Subcutaneous adipose tissue (tissue), 4 donors: Measurements from ENCODE around the gene CMPK2. TPM values are rescaled to one million over a fixed set of nuclear protein-coding genes. Genes with fewer than 3 reads are reported as not detected.

Source experiments
- total RNA-seq, 4 donors: library from RNA; depleted of rRNA; stranded (reverse); fragments of >200 nt; gene quantifications; one replicate each; pipeline ENCODE4 v1.1.0, GENCODE V29; 2016
- TF ChIP-seq, protein P1 (sequence below): fragments of 450-650 bp; IDR thresholded peaks from one replicate; pipeline ENCODE4 v1.5.1; 2016; ENCODE audit warnings: low read depth, mild to moderate bottlenecking, control low read depth, antibody characterized with exemption, moderate library complexity

CMPK2 gene
- total RNA-seq, 4 donors from 2014 or later: 2.4 to 17.1 (median 4.8) TPM

DNA sequence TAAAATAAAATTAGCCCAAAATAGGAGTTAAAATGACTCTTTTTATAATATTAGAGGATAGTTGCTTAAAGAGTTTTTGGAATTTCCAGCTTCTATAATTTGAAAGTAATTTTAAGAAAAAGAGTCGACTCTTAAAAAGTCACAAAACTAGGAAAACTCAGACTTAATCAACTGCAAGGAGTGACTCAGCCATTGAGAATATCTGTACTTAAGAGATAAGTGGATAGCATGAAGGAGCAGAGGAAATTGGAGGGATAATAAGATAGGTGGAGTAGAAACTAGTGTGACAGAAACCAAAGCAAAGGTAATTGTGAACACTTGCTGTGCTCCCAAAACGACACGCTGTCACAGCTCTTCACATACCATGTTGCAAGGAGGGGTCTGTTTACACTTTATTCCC, 20.3 kb upstream of the CMPK2 start:
- TF ChIP-seq, protein P1, sequence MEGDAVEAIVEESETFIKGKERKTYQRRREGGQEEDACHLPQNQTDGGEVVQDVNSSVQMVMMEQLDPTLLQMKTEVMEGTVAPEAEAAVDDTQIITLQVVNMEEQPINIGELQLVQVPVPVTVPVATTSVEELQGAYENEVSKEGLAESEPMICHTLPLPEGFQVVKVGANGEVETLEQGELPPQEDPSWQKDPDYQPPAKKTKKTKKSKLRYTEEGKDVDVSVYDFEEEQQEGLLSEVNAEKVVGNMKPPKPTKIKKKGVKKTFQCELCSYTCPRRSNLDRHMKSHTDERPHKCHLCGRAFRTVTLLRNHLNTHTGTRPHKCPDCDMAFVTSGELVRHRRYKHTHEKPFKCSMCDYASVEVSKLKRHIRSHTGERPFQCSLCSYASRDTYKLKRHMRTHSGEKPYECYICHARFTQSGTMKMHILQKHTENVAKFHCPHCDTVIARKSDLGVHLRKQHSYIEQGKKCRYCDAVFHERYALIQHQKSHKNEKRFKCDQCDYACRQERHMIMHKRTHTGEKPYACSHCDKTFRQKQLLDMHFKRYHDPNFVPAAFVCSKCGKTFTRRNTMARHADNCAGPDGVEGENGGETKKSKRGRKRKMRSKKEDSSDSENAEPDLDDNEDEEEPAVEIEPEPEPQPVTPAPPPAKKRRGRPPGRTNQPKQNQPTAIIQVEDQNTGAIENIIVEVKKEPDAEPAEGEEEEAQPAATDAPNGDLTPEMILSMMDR: no peak

DNA sequence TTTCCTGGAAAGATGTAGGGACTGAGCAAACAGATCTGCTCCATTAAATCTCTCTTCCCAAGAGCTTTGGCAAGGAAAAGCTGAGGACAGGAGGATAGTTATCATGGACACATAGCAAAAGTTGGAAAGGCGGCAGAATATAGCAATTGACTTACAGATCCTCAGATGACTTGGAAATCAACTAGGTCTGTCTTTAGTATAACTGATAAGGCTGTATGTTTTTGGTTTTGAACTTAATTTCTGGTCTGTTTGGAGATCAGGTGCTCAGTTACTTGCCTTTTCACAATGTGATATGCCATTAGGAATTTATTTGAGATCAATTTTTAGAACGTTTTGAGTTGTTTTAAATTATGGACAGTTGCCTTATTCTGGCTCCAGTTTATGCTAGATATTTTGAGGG, 19.8 kb upstream of the CMPK2 start:
- TF ChIP-seq, protein P1: no peak

DNA sequence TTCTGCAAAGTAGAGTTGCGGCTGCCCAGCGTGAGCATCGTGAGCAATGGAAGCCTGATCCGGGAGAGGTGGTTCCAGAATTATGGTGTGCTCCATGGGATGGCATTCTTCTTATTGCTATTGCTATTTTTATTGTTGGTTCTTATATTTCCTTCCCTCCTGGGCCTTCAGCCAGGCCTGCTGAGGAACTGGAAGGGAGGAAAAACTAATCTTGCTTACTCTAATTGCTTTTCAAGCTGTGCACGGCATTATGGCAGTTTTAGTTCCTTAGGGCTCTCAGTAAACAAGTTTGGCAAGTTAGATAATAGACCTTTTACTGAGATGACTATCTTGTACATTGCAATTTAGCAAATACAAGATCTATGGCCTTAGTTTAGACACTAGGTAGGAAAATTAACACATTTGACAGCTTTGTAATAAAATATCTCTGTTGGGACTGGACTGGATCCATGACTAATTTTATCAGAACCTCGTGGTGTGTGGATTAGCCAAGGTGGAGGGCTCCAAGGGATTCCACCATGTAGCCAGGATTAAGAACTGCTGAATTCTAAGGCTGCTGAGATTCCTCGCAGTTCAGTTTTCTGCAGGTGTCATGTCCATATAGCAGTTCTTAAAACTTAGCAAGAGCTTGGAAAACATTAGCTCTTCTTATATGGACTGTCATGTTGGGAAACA, 17.9 kb upstream of the CMPK2 start:
- TF ChIP-seq, protein P1: no peak

DNA sequence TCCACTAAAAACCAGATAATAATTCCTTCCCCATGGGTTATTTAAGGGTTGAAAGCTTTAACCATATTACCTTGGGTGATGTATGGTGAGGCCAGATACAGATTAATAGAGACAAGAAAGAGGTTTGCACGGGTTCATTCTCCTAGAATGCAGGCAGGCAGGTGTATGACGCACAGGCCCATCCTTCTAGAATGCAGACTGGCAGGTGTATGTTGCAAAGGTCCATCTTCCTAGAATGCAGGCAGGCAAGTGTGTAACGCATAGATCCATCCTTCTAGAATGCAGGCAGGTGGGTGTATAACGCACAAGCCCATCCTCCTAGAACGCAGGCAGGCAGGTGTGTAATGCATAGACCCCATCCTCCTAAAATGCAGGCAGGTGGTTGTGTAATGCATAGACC, 15.8 kb upstream of the CMPK2 start:
- TF ChIP-seq, protein P1: no peak

DNA sequence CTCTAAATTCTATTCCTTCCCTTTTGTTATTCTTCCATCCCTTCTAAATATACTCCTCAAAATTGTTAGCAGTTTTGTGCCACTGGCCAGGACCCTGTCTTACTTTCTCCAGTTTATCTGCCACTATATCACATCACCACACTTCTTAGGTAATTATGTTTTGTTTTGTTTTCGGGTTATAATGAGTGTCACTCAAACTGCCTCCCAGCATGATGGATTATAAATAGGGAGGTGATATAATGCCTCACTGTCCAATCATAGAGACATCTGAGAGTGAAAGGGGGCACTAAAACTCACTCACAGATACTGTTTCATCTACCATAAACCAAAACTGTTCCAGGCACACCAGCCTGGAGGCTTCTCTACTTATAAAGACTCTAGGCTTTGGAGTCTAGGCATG, 15.3 kb upstream of the CMPK2 start:
- TF ChIP-seq, protein P1: no peak

DNA sequence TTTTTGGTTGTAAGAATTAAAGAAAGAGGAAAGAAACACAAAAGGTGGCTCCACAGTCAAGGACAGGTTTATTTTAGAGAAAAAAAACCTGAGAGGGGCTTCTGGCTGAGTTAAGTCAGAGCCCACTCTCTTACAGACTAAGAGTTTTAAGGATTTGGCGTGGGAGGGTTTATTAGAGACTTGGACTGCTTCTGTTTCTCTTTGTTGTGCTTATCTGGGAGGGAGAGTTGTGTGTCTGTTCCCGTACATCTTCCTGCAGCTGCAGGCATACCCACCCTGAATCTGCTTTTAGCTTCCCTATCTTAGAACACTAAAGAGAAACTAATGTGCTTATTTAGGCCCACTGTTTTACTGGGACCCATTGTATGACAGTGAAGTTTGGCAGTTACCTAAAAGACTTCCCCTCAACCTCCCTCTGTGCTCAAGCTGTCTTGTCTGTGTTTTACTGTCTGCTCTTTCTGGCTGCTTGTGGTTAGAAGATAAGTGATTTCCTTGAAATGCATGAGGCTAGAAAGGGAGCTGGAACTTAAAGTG, 14.6 kb upstream of the CMPK2 start:
- TF ChIP-seq, protein P1: no peak

DNA sequence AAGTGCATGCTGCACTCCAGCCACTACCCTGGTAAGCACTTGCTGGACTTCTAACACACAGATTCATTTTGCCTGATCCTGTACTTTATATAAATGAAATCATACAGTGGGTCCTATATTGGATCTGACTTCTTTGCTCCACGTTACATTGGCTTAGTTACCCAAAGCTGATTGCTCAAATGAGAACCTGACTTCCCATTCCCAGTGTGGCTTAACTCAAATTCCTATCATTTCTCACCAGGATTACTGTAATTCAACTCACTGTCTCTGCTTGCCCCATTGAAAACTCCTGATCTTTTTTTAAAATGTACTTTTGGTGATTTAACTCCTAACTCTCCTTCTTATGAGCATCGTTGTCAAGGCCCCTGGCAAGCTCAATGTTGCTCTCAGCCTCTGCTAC, 13.3 kb upstream of the CMPK2 start:
- TF ChIP-seq, protein P1: no peak
